Dermis blood vessel endothelial cell (primary cell): Measurements from ENCODE around the gene S100A1. TPM values are rescaled to one million over a fixed set of nuclear protein-coding genes. Genes with fewer than 3 reads are reported as not detected.
"Not testable (repeated sequence)": the region's sequence is repeated elsewhere in the genome, so short reads cannot be mapped to it uniquely, and the experiment has no call there.

Source experiments
- DNase-seq: peaks from one replicate; pipeline ENCODE4 v3.0.0; 2010
- total RNA-seq: library from RNA; depleted of rRNA; stranded (reverse); fragments of >200 nt; gene quantifications from 2 replicates; pipeline ENCODE4 v1.2.3, GENCODE V29; 2014

S100A1 gene
- total RNA-seq, 1 donor from 2014 or later: not detected

DNA sequence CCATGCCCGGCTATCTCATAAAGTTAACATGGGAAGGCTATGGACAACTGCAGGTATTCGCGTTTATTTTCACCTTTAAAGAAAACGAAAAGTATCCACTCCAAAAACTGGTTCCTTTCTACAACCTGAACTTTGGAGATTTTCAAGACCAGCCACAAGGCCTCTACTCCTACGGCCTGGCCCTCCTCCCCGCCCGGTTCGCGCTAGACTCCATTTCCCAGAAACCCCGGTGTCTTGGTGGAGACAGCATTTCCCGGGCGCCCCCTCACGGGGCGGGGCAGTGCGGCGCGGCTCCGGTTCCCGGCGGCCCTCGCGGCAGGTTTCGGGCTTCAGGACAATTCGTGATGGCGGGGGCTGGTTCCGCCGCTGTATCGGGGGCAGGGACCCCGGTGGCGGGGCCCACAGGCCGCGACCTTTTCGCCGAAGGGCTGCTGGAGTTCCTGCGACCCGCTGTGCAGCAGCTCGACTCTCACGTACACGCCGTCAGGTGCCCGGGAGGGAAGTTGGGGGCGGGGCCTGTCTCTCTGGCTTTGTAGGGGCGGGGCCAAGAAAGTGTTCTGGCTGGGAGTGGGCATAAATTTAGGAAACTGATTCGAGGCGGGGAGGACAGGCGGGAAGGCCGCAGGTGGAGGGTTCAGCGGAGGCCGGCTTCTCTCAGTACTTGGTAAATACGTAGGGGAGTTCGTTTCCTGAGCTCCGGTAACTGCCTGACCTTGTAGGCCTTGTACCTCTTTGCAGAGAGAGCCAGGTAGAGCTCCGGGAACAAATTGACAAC is 30.4 kb downstream of the S100A1 start, which contains the start of gene SNAPIN:
Gene SNAPIN (plus strand): TSS at position 304 of the 775 bp plus-strand sequence. CDS start 41 bp downstream, at position 345.
- DNase-seq: peak; percentile 77

- DNase-seq: no peak
Measured at GRCh38 chr1:153659175-153659534, 30.9 kb downstream of the S100A1 start.

GRCh38 chr1:153659656-153660055 is 31.4 kb downstream of the S100A1 start:
- no peak for DNase-seq

DNA sequence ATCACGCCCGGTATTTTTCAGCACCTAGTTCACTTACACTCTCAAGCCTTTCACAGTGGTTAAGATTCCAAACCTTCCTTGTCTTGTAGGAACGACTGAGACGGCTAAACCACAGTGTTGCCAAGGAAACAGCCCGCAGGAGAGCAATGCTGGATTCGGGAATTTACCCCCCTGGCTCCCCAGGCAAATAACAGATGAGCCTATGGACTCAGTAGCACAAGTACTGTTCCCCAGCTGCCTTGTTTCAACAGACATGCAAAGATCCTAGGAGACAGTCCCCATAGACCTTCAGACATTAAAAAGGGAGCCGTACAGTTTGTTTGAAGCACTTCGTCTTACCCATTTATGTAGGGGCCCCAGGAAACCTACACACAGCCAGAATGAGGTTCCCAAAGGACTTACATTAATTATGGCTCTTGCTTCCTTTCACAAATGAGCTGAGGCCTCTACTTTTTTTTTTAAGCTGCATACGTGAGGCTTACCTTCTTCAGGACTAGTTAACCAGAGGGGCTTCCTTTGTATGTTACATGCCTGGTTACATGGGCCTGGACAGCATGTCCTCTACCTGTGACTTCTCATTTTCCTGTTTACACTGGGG is 33.0 kb downstream of the S100A1 start:
- DNase-seq: no peak

DNA sequence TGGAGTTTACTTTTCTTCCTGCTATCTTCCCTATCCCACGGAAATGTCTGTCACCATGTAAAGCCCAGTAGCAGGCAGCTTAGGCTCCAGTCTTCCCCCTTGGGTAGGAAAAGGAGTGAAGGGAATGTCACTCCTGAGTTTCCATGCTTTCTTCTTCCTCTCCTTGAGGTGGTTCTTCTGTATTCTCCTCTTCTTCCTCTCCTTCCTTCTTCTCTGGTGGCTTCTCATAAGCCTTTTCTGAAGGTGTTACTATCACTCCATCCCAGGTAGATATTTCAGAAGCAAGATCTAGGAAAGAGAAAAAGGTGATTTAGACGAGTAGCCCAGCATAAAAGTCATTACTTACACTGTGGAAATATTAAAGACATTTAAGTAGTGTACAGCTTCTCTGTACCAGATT is 34.0 kb downstream of the S100A1 start:
- DNase-seq: no peak

- no peak for DNase-seq
Measured at GRCh38 chr1:153663211-153663610, 35.0 kb downstream of the S100A1 start.

- DNase-seq: no peak
Measured at GRCh38 chr1:153667439-153667838, 39.2 kb downstream of the S100A1 start.

GRCh38 chr1:153668672-153669071 is 40.4 kb downstream of the S100A1 start:
- DNase-seq: not testable (repeated sequence)

DNA sequence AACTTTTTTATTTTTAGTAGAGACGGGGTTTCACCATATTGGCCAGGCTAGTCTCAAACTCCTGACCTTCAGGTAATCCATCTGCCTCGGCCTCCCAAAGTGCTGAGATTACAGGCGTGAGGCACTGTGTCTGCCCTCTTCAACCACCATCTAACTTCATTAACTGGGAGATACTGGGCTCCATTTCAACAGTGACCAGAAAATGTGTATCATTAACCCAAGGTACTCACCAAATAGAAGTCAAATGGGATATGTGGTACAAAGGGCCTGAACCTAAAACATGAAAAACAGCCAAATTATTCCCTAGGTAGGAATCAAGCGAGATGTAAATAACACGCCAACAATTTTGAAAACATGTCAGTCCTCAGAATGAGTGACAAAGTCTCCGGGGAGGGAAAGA is 41.4 kb downstream of the S100A1 start:
- DNase-seq: no peak

DNA sequence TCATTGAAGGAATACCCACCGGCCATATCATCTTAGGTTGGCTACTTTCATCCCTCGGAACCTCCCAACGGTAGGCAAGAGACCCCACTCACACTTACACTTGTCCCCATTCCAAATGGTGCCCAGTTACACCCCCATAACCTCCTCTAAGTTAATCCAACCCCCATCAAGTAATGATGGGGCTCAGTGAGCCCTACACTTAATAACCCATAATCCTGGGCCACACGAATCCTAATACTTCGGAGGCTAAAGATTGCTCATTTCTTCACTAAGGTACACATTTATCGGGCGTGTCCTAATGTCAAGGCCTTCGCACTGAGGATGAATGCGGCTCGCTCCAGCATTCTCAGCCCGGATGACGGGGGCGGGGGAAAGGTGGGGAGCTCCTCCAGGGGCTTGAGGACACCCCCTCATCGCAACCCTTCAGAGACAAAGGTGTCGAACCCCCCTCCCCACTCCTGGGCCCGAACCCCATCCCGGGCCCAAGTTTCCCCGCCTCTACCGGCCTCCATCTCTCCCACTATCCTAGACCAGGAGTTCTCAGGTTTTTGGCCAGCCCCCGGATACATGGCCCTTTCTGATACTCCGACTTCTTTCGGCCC is 42.1 kb downstream of the S100A1 start:
- peak; percentile 32 for DNase-seq

GRCh38 chr1:153670859-153671627 is 42.8 kb downstream of the S100A1 start, which contains the start of gene ILF2:
ILF2 (minus strand) TSS chr1:153670993; CDS start chr1:153670922, 71 bp downstream.
- DNase-seq: peak; percentile 100

DNA sequence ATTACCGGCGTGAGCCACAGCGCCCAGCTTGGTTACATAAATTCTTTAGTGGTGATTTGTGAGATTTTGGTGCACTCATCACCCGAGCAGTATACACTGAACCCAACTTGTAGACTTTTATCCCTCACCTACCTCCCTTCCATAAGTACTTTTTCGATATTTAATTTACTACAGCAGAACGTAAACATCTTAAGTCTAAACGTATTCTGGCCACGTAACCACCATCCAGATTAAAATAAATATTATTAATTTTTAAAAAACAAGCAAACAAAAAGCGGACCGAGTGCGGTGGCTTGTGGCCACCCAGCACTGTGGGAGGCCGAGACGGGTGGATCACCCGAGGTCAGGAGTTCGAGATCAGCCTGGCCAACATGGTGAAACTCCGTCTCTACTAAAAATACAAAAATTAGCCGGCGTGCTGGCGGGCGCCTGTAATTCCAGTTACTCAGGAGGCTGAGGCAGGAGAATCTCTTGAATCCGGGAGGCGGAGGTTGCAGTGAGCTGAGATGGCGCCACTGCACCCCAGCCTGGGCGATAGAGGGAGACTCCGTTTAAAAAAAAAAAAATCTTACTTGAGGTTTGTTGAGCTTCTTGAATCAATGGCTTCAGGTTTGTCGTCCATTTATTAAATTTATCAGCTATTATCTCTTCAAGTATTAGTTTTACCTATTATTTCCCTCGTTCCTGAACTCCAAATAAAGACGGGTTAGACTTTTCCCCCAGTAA is 43.6 kb downstream of the S100A1 start:
- DNase-seq: not testable (repeated sequence)

GRCh38 chr1:153673511-153673910 is 45.3 kb downstream of the S100A1 start:
- DNase-seq: no peak

DNA sequence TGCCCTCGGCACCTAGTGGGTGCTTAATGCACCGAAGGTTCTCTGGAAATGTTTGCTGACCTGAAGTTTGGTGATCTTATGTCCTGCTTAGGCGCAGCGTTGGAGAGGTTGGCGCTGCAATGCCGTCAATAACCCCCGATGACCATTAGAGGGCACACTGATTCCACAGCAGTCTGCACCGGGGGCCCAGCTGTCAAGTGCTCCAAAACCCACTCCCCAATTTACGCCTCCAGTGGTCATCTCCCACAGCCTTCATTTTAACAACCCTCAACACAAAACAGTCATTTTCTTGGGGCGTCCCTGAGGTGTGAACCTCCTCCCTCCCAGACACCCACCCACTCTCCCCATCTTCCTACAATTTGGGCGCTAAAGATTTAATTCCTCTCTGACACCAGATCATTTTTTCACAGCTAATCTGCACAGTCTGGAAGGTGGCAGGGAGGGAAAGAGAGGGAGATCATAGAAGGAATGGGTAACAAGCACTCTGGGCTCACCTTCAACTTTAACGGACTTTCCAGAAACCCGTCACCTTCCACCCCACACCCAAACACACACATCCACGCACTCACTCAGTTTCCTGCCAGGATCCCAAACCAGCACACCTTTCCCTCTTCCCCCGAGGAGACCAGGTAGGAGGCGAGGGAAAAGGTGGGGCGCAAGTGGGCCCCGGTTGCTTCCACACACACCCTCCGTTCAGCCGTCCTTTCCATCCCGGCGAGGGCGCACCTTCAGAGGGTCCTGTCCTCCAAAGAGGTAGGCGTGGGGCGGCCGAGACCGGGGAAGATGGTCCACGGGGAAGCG is 49.7 kb downstream of the S100A1 start:
- DNase-seq: peak; percentile 83

- DNase-seq: peak; percentile 50
Measured at GRCh38 chr1:153678519-153679336, 50.5 kb downstream of the S100A1 start, which contains the start of gene NPR1. NPR1 (plus strand) TSS chr1:153678688; CDS start chr1:153679109, 421 bp downstream.

GRCh38 chr1:153679337-153680119 is 51.3 kb downstream of the S100A1 start:
- DNase-seq: peak; percentile 58

DNA sequence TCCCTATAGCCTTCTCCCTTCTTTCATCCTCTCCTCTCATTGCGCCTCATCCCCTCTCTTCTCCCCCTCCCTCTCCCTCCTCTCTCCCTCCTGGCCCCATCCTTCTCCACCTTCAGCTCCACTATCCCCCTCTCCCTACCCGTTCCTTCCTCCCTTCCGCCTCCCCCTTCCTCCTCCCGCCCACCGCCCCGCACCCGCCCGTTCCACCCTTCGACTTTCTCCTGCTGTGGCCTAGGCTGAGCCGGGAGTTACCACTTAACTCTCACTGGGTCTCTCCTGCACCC is 51.8 kb downstream of the S100A1 start:
- DNase-seq: no peak
